Measurements from ENCODE around the gene GSTT2B.
"Not testable (repeated sequence)": the region's sequence is repeated elsewhere in the genome, so short reads cannot be mapped to it uniquely, and the experiment has no call there.

The GSTT2B gene

DNA sequence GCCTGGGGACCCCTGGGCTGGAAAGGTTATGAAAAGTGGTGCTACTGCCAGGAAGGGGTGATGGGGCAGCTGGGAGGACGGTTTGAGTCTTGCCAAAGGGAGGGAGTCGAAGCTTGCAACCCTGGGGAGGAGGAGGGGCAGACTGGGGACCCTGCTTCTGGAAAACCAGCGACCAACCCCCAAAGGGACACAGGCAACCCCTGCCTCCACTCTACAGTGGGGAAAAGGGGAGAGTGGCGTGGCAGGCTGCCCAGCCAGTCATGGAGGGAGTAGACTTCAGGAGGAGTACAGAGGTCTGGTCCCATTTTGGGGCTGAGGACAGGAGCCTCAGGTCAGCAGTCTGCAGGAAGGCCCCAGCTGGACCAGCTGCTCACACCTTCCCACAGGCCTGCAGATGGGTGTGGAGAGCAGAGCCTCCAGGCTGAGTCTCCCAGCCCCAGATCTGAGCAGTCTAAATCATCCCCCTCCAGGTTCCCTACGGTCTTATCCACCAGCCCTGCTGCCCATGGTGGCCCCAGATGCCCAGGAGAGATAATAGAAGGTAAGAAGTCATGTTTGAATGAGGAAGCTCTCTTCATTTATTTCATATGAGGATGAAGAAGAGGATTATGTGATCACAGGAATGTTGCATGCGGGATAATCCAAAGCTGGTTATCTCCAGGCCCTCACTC lies 10.0 kb upstream of the GSTT2B start:
- Mint-ChIP-seq H3K27ac (peak overlapping the region; percentile 0), H3K36me3 (peaks cover 10% of the 10 kb centered on the region), H3K9me3 (no peaks in the 10 kb centered on the region), H3K4me3 (no peak overlapping the region), H3K27me3 (no peaks in the 10 kb centered on the region), H3K4me1 (peaks cover 7% of the 10 kb centered on the region)
- no peak for DNase-seq (ENCODE audit: low spot score in 2 of 2)
- ATAC-seq (ENCODE audit: low read depth) = no peak

DNA sequence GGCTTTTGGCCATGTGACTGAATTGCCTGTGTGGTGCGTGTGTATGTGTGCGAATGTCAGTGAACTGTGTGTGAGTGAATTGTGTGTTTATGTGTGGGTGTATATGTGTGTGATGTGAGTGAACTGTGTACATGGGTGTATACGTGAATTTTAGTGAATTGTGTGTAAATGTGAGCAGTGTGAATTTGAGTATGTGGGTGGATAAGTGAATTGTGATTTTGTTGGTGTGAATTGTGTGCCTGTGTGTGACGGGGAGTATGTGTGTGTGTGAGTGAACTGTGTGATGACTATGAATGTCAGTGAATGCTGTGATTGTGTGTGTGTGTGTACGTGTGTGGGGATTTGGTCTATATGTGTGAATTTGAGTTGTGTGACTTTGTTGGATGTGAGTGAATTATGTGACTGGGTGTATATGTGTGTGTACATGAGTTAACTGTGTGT lies 9.2 kb upstream of the GSTT2B start:
- ATAC-seq (ENCODE audit: low read depth) (no peak), DNase-seq (ENCODE audit: low spot score in 2 of 2) (no peak)
- Mint-ChIP-seq H3K36me3 (peaks cover 10% of the 10 kb centered on the region), H3K4me1 (peaks cover 7% of the 10 kb centered on the region), H3K9me3 (no peaks in the 10 kb centered on the region), H3K27ac (peak overlapping the region; percentile 0), H3K4me3 (no peak overlapping the region), H3K27me3 (no peaks in the 10 kb centered on the region)

DNA sequence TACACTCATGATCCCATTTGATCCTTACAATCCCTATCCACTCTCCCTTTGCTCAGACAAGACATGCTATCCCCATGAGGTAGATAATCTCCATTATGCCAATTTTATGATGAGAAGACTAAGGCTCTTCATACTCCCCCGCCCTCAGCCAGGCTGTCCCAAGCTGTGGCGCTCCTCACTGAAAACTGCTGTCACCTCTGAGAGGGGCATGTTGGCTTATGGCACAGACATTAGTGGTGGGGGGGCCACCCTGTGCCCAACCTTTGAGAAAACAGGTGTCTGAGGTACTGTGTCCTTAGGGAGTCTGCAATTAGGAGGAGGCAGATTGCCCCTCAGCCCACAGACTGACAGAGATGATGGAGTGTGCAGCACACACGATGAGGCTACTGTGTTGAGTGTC lies 8.1 kb upstream of the GSTT2B start:
- H3K36me3 Mint-ChIP-seq = peaks cover 10% of the 10 kb centered on the region
- DNase-seq (ENCODE audit: low spot score in 2 of 2) (no peak), ATAC-seq (ENCODE audit: low read depth) (no peak)
- H3K27ac Mint-ChIP-seq = no peak overlapping the region
- H3K9me3 Mint-ChIP-seq = no peaks in the 10 kb centered on the region
- peaks cover 7% of the 10 kb centered on the region for H3K4me1 Mint-ChIP-seq
- no peaks in the 10 kb centered on the region for H3K27me3 Mint-ChIP-seq
- H3K4me3 Mint-ChIP-seq = no peak overlapping the region

DNA sequence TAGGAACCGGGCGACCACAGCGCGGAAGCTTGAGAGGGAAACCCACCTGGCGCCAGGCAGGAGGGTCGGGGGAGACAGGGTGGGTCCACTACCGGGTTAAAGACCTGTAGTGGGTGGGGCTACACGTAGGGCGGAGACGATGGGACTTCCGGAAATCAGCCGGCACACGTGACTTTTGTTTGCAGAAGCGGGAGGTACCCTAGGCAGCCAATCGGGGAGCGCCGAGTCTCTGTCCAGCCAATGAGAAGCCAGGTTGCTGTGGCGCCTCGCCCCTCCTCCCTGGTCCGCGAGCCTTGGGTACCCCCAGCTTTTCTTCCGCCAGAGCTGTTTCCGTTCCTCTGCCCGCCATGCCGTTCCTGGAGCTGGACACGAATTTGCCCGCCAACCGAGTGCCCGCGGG lies 5.6 kb upstream of the GSTT2B start, which contains the start of gene DDTL:
Gene DDTL (plus strand): TSS at position 321 of the 400 bp plus-strand sequence. CDS start 27 bp downstream, at position 348.
- H3K4me3 Mint-ChIP-seq; H3K4me1 Mint-ChIP-seq; DNase-seq (ENCODE audit: low spot score in 2 of 2); H3K27ac Mint-ChIP-seq; H3K27me3 Mint-ChIP-seq; H3K36me3 Mint-ChIP-seq; H3K9me3 Mint-ChIP-seq: not testable (repeated sequence)
- peak; percentile 94 for ATAC-seq (ENCODE audit: low read depth)

DNA sequence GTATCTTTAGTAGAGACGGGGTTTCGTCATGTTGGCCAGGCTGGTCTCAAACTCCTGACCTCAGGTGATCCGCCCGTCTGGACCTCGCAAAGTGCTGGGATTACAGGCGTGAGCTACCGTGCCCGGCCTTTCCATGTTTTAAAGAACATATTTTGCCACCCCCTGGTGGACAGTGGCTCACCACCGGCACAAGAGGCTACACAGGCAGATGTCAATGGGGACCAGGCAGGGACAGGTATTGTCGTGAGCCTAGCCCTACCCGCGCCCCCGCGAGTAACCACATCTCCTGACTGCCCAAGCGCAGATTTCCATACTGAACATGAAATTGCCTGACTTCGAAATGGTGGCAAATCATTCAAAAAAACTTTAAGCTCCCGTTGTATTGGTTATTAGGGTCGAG lies 5.1 kb upstream of the GSTT2B start:
- not testable (repeated sequence) for H3K27me3 Mint-ChIP-seq; H3K9me3 Mint-ChIP-seq; DNase-seq (ENCODE audit: low spot score in 2 of 2); H3K36me3 Mint-ChIP-seq; H3K4me1 Mint-ChIP-seq; H3K4me3 Mint-ChIP-seq; H3K27ac Mint-ChIP-seq
- ATAC-seq (ENCODE audit: low read depth) = peak; percentile 57

DNA sequence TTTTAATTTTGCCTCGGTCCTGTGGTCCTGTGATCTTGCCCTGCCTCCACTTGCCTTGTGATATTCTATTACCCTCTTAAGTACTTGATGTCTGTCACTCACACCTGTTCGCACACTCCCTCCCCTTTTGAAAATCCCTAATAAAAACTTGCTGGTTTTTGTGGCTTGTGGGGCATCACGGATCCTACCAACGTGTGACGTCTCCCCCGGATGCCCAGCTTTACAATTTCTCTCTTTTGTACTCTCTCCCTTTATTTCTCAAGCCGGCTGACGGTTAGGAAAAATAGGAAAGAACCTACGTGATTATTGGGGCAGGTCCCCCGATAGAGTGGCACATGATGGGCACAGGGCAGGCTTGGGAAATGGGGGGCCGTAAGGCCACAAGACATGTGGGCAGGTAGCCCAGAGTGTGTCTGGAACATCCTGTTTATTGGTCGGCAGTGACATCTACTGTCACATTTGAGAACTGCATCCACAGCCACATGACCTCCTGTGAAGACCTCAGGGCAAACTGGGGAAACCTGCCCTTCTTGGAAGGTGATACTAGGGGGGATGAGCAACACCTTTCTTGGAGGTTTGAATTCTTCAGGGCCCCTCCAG lies 4.6 kb downstream of the GSTT2B start:
- H3K9me3 Mint-ChIP-seq, H3K4me3 Mint-ChIP-seq, H3K27me3 Mint-ChIP-seq, H3K27ac Mint-ChIP-seq, H3K36me3 Mint-ChIP-seq, H3K4me1 Mint-ChIP-seq: not testable (repeated sequence)
- DNase-seq (ENCODE audit: low spot score in 2 of 2) (peak; percentile 72 to 90), ATAC-seq (ENCODE audit: low read depth) (peak; percentile 85)

DNA sequence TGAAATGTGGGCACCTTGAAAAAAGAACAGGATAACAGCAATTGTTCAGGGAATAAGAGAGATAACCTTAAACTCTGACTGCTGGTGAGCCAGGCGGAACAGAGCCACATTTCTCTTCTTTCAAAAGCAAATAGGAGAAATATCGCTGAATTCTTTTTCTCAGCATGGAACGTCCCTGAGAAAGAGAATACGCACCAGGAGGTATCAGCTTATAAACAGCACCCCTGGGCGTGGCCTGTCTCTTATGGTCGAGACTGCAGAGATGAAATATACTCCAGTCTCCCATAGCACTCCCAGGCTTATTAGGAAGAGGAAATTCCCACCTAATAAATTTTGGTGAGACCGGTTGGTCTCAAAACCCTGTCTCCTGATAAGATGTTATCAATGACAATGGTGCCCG lies 5.1 kb downstream of the GSTT2B start:
- not testable (repeated sequence) for H3K27me3 Mint-ChIP-seq; H3K4me1 Mint-ChIP-seq; H3K9me3 Mint-ChIP-seq; DNase-seq (ENCODE audit: low spot score in 2 of 2); ATAC-seq (ENCODE audit: low read depth); H3K4me3 Mint-ChIP-seq; H3K27ac Mint-ChIP-seq; H3K36me3 Mint-ChIP-seq

DNA sequence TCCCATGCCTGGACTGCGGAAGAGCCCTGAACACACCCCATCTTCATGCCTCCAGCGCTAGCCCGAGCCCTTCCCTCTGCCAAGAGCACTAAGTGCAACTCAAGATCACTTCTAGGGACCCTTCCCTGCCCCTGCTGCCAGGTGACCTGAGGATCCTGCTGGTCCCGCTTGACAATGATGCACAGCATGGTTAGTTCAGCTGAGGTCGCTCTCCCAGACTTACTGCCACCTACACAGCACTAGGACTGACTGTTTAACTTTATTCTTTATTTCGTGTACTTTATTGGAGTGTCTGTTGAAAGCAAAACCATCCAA lies 6.0 kb downstream of the GSTT2B start:
- not testable (repeated sequence) for H3K27ac Mint-ChIP-seq

DNA sequence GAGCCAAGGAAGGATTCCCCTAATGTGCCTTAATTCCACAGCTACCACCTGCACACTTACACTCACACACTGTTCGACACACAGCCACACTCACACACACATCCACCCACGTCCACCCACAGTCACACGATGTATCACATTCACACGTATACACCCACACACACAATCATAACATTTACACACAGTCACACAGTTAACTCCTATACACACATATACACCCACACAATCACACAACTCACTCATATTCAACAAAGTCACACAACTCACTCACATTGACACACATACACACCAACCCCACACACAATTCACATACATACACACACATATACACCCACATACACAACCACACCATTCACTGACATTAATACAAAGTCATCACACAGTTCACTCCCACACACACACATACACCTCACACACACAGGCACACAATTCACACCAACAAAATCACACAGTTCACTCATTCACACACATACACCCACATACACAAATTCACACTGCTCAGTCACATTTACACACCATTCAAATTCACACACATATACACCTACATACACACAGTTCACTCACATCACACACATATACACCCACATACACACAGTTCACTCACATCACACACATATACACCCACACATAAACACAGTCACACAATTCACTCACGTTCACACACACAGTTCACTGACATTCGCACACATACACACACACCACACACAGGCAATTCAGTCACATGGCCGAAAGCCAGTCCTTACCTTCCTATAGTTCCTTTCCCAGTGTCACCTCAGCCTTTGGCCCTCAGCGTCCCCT lies 6.6 kb downstream of the GSTT2B start:
- H3K4me3 Mint-ChIP-seq; ATAC-seq (ENCODE audit: low read depth); H3K27me3 Mint-ChIP-seq; DNase-seq (ENCODE audit: low spot score in 2 of 2); H3K27ac Mint-ChIP-seq; H3K36me3 Mint-ChIP-seq; H3K4me1 Mint-ChIP-seq; H3K9me3 Mint-ChIP-seq: not testable (repeated sequence)

More for the DNA sequence above, 6.0 kb downstream of the GSTT2B start:
- not testable (repeated sequence) for ATAC-seq (ENCODE audit: low read depth); H3K4me1 Mint-ChIP-seq; H3K27me3 Mint-ChIP-seq; H3K36me3 Mint-ChIP-seq; H3K9me3 Mint-ChIP-seq; DNase-seq (ENCODE audit: low spot score in 2 of 2); H3K4me3 Mint-ChIP-seq

DNA sequence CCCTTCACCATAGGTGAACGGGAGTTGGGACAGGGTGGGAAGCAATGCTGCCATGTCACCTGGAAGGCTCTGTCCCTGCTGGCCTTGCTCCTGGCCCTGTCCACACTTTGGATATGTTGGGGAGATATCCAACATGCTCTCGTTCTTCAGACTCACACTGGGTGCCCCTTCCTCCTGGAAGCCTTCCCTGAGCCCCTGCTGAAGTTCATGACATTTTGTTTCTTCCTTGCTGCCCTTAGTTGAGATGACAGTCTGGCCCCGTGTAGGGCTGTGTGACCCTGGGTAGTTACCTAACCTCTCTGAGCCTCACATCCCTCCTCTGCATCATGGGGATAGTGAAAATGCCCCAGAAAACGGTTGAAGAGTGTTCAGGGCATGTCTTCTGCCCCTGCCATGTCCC lies 7.5 kb downstream of the GSTT2B start:
- H3K4me3 Mint-ChIP-seq; H3K9me3 Mint-ChIP-seq; DNase-seq (ENCODE audit: low spot score in 2 of 2); H3K4me1 Mint-ChIP-seq; H3K27me3 Mint-ChIP-seq; H3K36me3 Mint-ChIP-seq; H3K27ac Mint-ChIP-seq; ATAC-seq (ENCODE audit: low read depth): not testable (repeated sequence)

DNA sequence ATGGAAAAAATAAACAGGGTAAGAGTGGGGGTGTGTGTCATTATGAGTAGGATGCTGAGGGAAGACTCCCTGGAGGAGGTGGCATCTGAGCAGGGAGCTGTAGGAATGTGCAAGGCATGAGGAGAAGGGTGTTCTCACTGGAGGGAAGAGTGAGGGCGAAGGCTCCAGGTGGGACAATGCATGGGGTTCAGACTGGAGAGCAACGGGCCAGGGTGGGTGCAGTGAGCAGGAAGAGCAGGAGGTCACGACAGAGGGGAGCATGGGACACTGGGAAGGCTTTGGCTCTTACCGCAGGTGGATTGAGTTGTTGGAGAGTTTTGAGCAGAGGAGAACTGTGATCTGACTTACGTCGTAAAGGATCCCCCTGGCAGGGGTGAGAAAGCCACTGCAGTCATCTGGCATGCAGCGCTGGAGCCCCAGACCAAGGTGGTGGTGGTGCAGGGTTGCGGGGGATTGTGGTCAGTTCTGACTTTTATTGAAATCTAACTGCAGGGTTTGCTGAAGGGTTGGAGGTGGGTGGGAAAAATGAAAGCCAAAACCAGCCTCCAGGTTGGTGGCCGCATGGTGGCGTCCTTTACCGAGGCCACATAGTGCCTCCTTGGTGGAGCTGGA lies 8.1 kb downstream of the GSTT2B start:
- not testable (repeated sequence) for H3K36me3 Mint-ChIP-seq

DNA sequence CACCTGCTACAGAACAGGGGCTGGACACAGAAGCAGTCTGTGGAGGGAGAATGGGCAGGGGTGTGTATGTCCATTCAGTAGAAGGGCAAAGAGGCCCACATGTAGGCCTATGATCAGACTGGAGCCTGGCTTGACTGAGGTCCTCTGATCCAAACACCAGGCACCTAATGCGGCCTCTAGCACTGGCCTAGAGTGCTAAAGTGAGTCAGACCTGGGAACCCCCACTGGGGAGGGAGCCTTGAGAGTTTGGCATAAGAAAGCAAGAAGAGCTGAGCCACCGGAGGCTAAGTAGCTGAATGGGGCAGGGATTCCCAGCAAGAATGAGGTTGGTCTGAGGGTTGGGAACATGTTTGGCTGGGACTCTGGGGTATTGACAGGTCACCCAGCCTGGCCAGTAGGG lies 9.6 kb downstream of the GSTT2B start:
- H3K4me1 Mint-ChIP-seq; H3K27ac Mint-ChIP-seq; H3K36me3 Mint-ChIP-seq; ATAC-seq (ENCODE audit: low read depth); H3K9me3 Mint-ChIP-seq; H3K4me3 Mint-ChIP-seq; H3K27me3 Mint-ChIP-seq; DNase-seq (ENCODE audit: low spot score in 2 of 2): not testable (repeated sequence)

More for the DNA sequence above, 8.1 kb downstream of the GSTT2B start:
- H3K27ac Mint-ChIP-seq; ATAC-seq (ENCODE audit: low read depth); H3K4me1 Mint-ChIP-seq; H3K27me3 Mint-ChIP-seq; H3K4me3 Mint-ChIP-seq; H3K9me3 Mint-ChIP-seq; DNase-seq (ENCODE audit: low spot score in 2 of 2): not testable (repeated sequence)

DNA sequence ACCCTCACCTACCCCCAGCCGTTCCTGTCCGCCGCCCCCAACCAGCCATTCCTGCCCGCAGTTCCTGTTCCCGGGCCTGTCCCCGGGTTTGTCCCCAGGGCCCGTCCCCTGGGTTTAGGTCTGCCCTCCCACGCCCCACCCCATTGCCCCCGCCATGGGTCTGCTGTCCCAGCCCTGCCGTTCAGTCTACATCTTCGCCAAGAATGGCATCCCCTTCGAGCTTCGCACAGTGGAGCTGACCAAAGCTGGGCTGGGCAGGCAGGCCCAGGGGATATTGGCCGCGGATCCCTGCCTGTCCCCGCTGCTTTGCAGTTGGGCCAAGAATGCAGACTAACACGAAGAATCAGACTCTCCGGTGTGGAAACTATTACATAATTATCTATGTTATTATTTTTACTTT lies 11.2 kb downstream of the GSTT2B start:
- ATAC-seq (ENCODE audit: low read depth); H3K4me1 Mint-ChIP-seq; H3K27me3 Mint-ChIP-seq; H3K4me3 Mint-ChIP-seq; H3K9me3 Mint-ChIP-seq; DNase-seq (ENCODE audit: low spot score in 2 of 2); H3K27ac Mint-ChIP-seq; H3K36me3 Mint-ChIP-seq: not testable (repeated sequence)

DNA sequence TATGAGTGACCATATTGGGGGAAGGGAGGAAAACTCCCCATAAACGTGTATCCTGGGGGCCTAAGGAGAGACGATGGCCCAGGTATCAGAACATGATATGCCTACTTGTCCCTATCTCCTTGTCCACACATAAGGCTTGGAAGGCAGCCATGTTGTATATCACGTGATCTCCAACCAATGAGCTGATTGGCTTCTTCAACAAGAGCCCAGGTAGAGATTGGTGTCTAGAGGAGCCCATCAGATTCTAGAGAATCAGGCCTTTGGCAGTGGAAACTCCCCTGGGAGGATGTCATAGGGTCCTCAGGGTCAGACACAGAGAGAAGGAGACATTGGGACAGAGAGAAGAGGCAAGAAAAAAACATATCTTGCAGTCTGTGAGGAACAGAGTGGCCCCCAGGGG lies 13.6 kb downstream of the GSTT2B start:
- not testable (repeated sequence) for H3K36me3 Mint-ChIP-seq

More for the DNA sequence above, 13.6 kb downstream of the GSTT2B start:
- not testable (repeated sequence) for H3K27ac Mint-ChIP-seq; H3K4me3 Mint-ChIP-seq; H3K27me3 Mint-ChIP-seq; H3K4me1 Mint-ChIP-seq; DNase-seq (ENCODE audit: low spot score in 2 of 2); H3K9me3 Mint-ChIP-seq; ATAC-seq (ENCODE audit: low read depth)
